Suprapubic skin (tissue), 4 donors: ENCODE data around the gene DUOXA2. TPM values are rescaled to one million over a fixed set of nuclear protein-coding genes. Genes with fewer than 3 reads are reported as not detected.

Source experiments
- DNase-seq, 2 donors: peaks; one replicate each; pipeline ENCODE4 v3.0.0-alpha.2; 2019; ENCODE audit warnings: low spot score in 2 of 2
- H3K27ac ChIP-seq: fragments of 200-600 bp; sonication (generic); one replicate; pipeline ENCODE4 v1.5.1; 2019
- H3K27me3 ChIP-seq: fragments of 200-600 bp; sonication (generic); one replicate; pipeline ENCODE4 v1.5.1; 2019
- H3K36me3 ChIP-seq: fragments of 200-600 bp; sonication (generic); one replicate; pipeline ENCODE4 v1.5.1; 2019
- H3K4me1 ChIP-seq: fragments of 200-600 bp; sonication (generic); one replicate; pipeline ENCODE4 v1.5.1; 2019
- H3K4me3 ChIP-seq: fragments of 200-600 bp; sonication (generic); one replicate; pipeline ENCODE4 v1.5.1; 2019; ENCODE audit warnings: mild to moderate bottlenecking
- H3K9me3 ChIP-seq: fragments of 200-600 bp; sonication (generic); one replicate; pipeline ENCODE4 v1.5.1; 2019
- EP300 ChIP-seq: sonication (generic); formaldehyde crosslinking; IDR thresholded peaks from one replicate; pipeline ENCODE4 v1.6.1; 2017; ENCODE audit warnings: antibody characterized with exemption
- POLR2A ChIP-seq, 2 donors: fragments of 450-650 bp; IDR thresholded peaks; one replicate each; pipeline ENCODE4 v1.6.1; 2017; ENCODE audit warnings: antibody characterized with exemption in 2 of 2, mild to moderate bottlenecking in 2 of 2, moderate library complexity in 2 of 2
- POLR2AphosphoS5 ChIP-seq, 3 donors: sonication (generic); formaldehyde crosslinking; IDR thresholded peaks; one replicate each; pipeline ENCODE4 v1.6.1; 2017; ENCODE audit warnings: antibody characterized with exemption in 3 of 3
- WGBS: methylation state at CpG from one replicate; pipeline ENCODE4 v1.1.5; 2018; 5-methylcytosine and 5-hydroxymethylcytosine counted together
- total RNA-seq, 4 donors: library from RNA; depleted of rRNA; stranded (reverse); fragments of >200 nt; gene quantifications; one replicate each; pipeline ENCODE4 v1.1.0, GENCODE V29; 2016
- TF ChIP-seq, protein P1 (sequence below), 2 donors: fragments of 200-600 bp in 1 of 2; fragments of 450-650 bp in 1 of 2; sonication (generic) in 1 of 2; IDR thresholded peaks; one replicate each; pipeline ENCODE4 v1.5.1; 2016 to 2019; ENCODE audit warnings: antibody characterized with exemption in 2 of 2, mild to moderate bottlenecking in 1 of 2, moderate library complexity in 1 of 2

The DUOXA2 gene
- total RNA-seq, 4 donors from 2014 or later: not detected

DNA sequence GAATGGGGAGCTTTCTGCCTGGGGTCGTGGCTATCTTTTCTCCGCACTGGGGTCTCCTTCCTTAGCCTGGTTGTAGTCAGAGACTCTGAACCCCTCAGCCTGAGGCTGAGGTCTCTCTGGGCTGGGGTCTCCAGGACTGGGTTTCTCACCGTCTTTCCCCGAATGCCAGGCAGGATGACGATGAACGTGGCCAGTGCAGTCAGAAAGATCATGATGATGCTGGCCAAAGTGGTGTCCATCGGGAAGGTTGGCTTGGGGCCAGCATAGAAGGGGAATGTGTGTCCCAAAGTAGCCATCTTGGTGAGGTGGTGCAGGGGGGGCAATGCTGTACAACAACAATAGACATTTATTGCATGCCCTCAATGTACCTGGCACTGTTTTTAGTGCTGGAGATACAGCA, 8.6 kb downstream of the DUOXA2 start:
- H3K27me3 ChIP-seq: peaks cover 8% of the 10 kb centered on the region
- no peaks in the 10 kb centered on the region for H3K36me3 ChIP-seq
- WGBS: 86% methylated on average over 6 of the region's 7 CpGs
- no peak for DNase-seq
- TF ChIP-seq POLR2AphosphoS5 (IDR thresholded peaks at IDR 0.05): no peak
- TF ChIP-seq, protein P1, sequence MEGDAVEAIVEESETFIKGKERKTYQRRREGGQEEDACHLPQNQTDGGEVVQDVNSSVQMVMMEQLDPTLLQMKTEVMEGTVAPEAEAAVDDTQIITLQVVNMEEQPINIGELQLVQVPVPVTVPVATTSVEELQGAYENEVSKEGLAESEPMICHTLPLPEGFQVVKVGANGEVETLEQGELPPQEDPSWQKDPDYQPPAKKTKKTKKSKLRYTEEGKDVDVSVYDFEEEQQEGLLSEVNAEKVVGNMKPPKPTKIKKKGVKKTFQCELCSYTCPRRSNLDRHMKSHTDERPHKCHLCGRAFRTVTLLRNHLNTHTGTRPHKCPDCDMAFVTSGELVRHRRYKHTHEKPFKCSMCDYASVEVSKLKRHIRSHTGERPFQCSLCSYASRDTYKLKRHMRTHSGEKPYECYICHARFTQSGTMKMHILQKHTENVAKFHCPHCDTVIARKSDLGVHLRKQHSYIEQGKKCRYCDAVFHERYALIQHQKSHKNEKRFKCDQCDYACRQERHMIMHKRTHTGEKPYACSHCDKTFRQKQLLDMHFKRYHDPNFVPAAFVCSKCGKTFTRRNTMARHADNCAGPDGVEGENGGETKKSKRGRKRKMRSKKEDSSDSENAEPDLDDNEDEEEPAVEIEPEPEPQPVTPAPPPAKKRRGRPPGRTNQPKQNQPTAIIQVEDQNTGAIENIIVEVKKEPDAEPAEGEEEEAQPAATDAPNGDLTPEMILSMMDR (IDR thresholded peaks at IDR 0.05): no peak
- TF ChIP-seq POLR2A (IDR thresholded peaks at IDR 0.05): no peak
- no peak for TF ChIP-seq EP300
- no peak overlapping the region for H3K27ac ChIP-seq
- no peaks in the 10 kb centered on the region for H3K9me3 ChIP-seq
- peaks cover 4% of the 10 kb centered on the region for H3K4me1 ChIP-seq
- H3K4me3 ChIP-seq: no peak overlapping the region

DNA sequence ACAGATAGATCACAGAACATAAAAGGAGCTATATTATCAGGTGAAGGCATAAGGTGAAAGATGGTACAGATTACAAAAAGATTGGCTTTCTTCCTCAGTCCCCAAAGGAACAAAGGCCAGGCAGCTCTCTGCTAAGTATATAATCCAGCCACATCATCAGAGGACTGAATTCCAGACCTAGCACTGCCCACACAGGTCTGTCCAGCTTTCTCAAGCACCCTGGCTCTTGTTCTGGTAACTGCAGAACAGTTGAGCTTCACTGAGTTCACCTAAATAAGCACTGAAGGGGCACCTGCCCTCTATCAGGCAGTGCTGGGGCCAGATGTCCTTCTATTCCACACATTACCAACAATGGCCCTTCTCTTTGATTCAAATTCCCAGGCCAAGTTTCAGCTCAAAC, 9.3 kb downstream of the DUOXA2 start:
- H3K4me1 ChIP-seq: no peaks in the 10 kb centered on the region
- H3K27me3 ChIP-seq: peaks cover 7% of the 10 kb centered on the region
- no peaks in the 10 kb centered on the region for H3K36me3 ChIP-seq
- H3K9me3 ChIP-seq: no peaks in the 10 kb centered on the region
- H3K4me3 ChIP-seq: no peak overlapping the region
- H3K27ac ChIP-seq: no peak overlapping the region
- no peak for DNase-seq
- TF ChIP-seq, protein P1 (IDR thresholded peaks at IDR 0.05): no peak
- no peak for TF ChIP-seq EP300
- no peak for TF ChIP-seq POLR2AphosphoS5 (IDR thresholded peaks at IDR 0.05)
- no peak for TF ChIP-seq POLR2A (IDR thresholded peaks at IDR 0.05)

DNA sequence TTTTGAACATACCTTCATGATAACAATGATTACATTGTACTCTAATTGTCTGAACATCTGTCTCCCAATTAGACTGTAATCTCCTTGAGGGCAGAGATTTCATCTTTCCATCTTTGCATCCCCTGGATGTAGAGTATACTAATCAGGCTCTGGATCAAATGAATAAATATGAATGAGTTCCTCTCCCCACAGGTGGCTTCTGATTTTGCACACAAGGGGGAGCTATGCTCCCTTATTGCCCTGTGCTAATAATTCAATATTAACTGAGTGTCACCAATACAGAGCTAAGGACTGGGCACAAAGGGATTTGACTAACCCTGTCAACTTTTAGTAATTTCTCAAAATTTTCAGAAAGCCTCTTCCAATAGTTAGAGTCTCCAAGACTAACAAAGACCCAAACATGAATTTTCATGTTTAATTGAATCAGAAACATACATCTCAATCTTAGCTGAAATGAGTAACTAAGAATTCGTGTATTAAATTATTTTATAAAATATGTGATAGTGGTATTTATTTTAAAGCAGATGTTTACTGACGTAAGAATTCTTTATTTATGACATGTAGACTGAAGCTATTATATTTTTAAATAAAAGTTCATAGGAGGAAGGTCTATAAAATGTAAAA, 12.5 kb downstream of the DUOXA2 start:
- H3K36me3 ChIP-seq: no peaks in the 10 kb centered on the region
- 85% methylated on average over 2 of the region's 2 CpGs for WGBS
- peaks cover 8% of the 10 kb centered on the region for H3K27me3 ChIP-seq
- no peak for DNase-seq
- no peak overlapping the region for H3K4me3 ChIP-seq
- TF ChIP-seq EP300: no peak
- TF ChIP-seq, protein P1 (IDR thresholded peaks at IDR 0.05): peak; percentile 42 to 65
- no peaks in the 10 kb centered on the region for H3K9me3 ChIP-seq
- no peak overlapping the region for H3K27ac ChIP-seq
- peaks cover 23% of the 10 kb centered on the region for H3K4me1 ChIP-seq

DNA sequence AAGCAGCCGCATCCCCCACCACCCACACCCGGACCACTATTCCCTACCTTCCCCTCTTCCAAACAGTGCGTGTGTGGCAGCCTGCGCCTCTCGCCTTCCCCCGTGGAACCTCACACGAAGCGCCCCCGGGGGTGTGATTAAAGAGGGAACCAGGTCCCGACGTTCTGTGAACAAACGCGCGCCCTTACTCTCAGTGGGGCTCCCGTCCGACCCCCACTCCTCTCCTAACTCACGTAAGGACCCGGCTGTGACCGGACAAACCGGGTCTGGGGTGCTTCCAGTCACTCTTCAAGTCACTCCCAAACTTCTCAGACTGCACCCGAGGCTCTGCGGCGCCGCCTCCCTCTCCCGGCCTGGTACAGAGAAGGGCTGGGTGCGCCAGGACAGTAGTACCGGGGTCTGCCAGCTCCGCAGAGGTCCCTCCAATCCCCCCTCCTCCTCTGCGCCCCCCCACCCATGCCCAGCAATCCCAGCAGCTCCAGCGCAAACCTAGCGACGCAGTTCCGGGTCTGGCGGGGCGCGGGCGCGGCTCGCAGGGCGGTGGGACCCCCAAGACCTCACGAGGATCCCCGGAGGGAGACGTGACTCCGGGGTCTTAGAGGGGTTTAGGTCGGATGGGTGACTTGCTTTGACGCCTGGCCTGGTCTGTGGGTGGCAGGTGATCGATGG, 15.0 kb downstream of the DUOXA2 start:
- Histone ChIP-seq H3K9me3 (no peaks in the 10 kb centered on the region), H3K27me3 (peaks cover 15% of the 10 kb centered on the region), H3K36me3 (no peaks in the 10 kb centered on the region), H3K4me1 (peaks cover 33% of the 10 kb centered on the region), H3K27ac (peak overlapping the region; percentile 72), H3K4me3 (peak overlapping the region; percentile 58)
- WGBS: 7% methylated on average over 30 of the region's 47 CpGs
- no peak for DNase-seq
- TF ChIP-seq POLR2A (IDR thresholded peaks at IDR 0.05) (no peak), EP300 (no peak), POLR2AphosphoS5 (IDR thresholded peaks at IDR 0.05) (no peak)
- TF ChIP-seq, protein P1 (IDR thresholded peaks at IDR 0.05): no peak

DNA sequence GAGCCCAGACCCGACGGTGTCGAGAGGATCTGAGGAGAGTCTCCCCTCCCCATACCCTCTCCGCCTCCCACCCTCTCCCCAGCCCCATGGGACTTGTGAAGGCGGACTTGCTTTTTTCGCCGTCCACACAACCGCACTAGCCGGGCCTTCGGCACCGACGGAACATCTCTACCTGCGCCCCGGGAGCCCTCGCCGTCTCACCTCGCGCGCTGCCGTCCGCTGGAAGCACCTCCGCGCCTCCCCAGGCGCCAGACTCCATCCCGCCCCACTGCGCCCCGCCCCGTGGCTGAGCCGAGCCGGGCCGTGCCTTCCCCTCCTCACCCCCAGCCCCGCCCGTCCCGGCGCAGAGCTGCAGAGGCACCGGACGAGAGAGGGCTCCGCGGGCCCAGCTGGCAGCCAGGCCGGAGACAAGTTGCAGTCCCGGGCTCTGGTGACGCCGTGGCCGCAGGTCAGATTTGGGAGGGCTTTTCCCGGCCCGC, 15.6 kb downstream of the DUOXA2 start, which contains the start of the genes DUOX1 and DUOXA1:
Gene DUOX1, plus strand, starts transcription at position 344 of the 479 bp plus-strand sequence. CDS start 1,973 bp downstream, outside the sequence.
Gene DUOXA1, minus strand, starts transcription at position 229 of the 479 bp plus-strand sequence. CDS start 6,865 bp downstream, outside the sequence.
- 0% methylated on average over 4 of the region's 46 CpGs for WGBS
- Histone ChIP-seq H3K4me3 (peak within 1 kb of the TSS; percentile 58), H3K27ac (peak within 1 kb of the TSS; percentile 72), H3K27me3 (peaks cover 21% of the 10 kb centered on the region), H3K9me3 (no peaks in the 10 kb centered on the region), H3K4me1 (peaks cover 38% of the 10 kb centered on the region), H3K36me3 (no peaks in the 10 kb centered on the region)
- TF ChIP-seq POLR2A (IDR thresholded peaks at IDR 0.05) (no peak), POLR2AphosphoS5 (IDR thresholded peaks at IDR 0.05) (no peak), EP300 (no peak)
- TF ChIP-seq, protein P1 (IDR thresholded peaks at IDR 0.05): no peak
- DNase-seq: no peak
